GM23248 (cell line): ENCODE data around the gene TMPRSS2.

Experiments
- EZH2 ChIP-seq: fragments of 200-600 bp; sonication (generic); IDR thresholded peaks from 2 replicates; pipeline ENCODE4 v1.6.1; 2018; ENCODE audit warnings: antibody characterized with exemption, mild to moderate bottlenecking; ENCODE audit not compliant: insufficient read depth, poor library complexity, severe bottlenecking
- EZH2phosphoT487 ChIP-seq: fragments of 200-600 bp; sonication (generic); IDR thresholded peaks from 2 replicates; pipeline ENCODE4 v1.6.1; 2018; ENCODE audit warnings: antibody characterized with exemption, moderate library complexity, mild to moderate bottlenecking, low read depth; ENCODE audit not compliant: insufficient read depth

- TF ChIP-seq EZH2 (no peak), EZH2phosphoT487 (no peak)
Measured at GRCh38 chr21:41478319-41479177, 29.4 kb downstream of the TMPRSS2 start.
